ENCODE results near the gene FADS6. TPM values are rescaled to one million over a fixed set of nuclear protein-coding genes. Genes with fewer than 3 reads are reported as not detected.
"Not testable (repeated sequence)": the region's sequence is repeated elsewhere in the genome, so short reads cannot be mapped to it uniquely, and the experiment has no call there.

The FADS6 gene
- total RNA-seq, 1 donor from 2014 or later: not detected

GRCh38 chr17:74919440-74920305 lies 26.2 kb upstream of the FADS6 start:
- H3K4me3 Mint-ChIP-seq: no peak overlapping the region
- no peak overlapping the region for H3K27ac Mint-ChIP-seq (ENCODE audit: unreplicated experiment)
- H3K36me3 Mint-ChIP-seq (ENCODE audit: low read depth): no peaks in the 10 kb centered on the region
- no peaks in the 10 kb centered on the region for H3K4me1 Mint-ChIP-seq
- peaks cover 43% of the 10 kb centered on the region for H3K27me3 Mint-ChIP-seq (ENCODE audit: low read depth)
- no peak for DNase-seq (ENCODE audit: low read depth, low spot score)
- TF ChIP-seq CTCF (conservative IDR thresholded peaks at IDR 0.05): peak; percentile 27
- H3K9me3 Mint-ChIP-seq: no peaks in the 10 kb centered on the region

- no peak for TF ChIP-seq CTCF (conservative IDR thresholded peaks at IDR 0.05)
- Mint-ChIP-seq H3K27ac (ENCODE audit: unreplicated experiment) (peak overlapping the region; percentile 9), H3K4me3 (no peak overlapping the region), H3K36me3 (ENCODE audit: low read depth) (no peaks in the 10 kb centered on the region), H3K27me3 (ENCODE audit: low read depth) (peaks cover 37% of the 10 kb centered on the region), H3K4me1 (no peaks in the 10 kb centered on the region), H3K9me3 (no peaks in the 10 kb centered on the region)
- no peak for DNase-seq (ENCODE audit: low read depth, low spot score)
Measured at GRCh38 chr17:74918906-74919305, 25.5 kb upstream of the FADS6 start.

- no peak for TF ChIP-seq CTCF (conservative IDR thresholded peaks at IDR 0.05)
- H3K4me3 Mint-ChIP-seq: no peak overlapping the region
- no peak overlapping the region for H3K27ac Mint-ChIP-seq (ENCODE audit: unreplicated experiment)
- H3K4me1 Mint-ChIP-seq: no peaks in the 10 kb centered on the region
- H3K36me3 Mint-ChIP-seq (ENCODE audit: low read depth): no peaks in the 10 kb centered on the region
- H3K9me3 Mint-ChIP-seq: no peaks in the 10 kb centered on the region
- H3K27me3 Mint-ChIP-seq (ENCODE audit: low read depth): peaks cover 24% of the 10 kb centered on the region
- DNase-seq (ENCODE audit: low read depth, low spot score): no peak
Measured at GRCh38 chr17:74917430-74917829, 24.0 kb upstream of the FADS6 start.

- no peak for DNase-seq (ENCODE audit: low read depth, low spot score)
Measured at GRCh38 chr17:74916851-74917199, 23.4 kb upstream of the FADS6 start.

GRCh38 chr17:74916136-74916850 lies 22.9 kb upstream of the FADS6 start:
- peaks cover 18% of the 10 kb centered on the region for H3K27me3 Mint-ChIP-seq (ENCODE audit: low read depth)
- H3K4me3 Mint-ChIP-seq: no peak overlapping the region
- H3K27ac Mint-ChIP-seq (ENCODE audit: unreplicated experiment): no peak overlapping the region
- no peak for TF ChIP-seq CTCF (conservative IDR thresholded peaks at IDR 0.05)
- no peak for DNase-seq (ENCODE audit: low read depth, low spot score)
- no peaks in the 10 kb centered on the region for H3K36me3 Mint-ChIP-seq (ENCODE audit: low read depth)
- H3K4me1 Mint-ChIP-seq: no peaks in the 10 kb centered on the region
- H3K9me3 Mint-ChIP-seq: no peaks in the 10 kb centered on the region

More at GRCh38 chr17:74916851-74917199, 23.4 kb upstream of the FADS6 start:
- no peaks in the 10 kb centered on the region for H3K36me3 Mint-ChIP-seq (ENCODE audit: low read depth)
- no peaks in the 10 kb centered on the region for H3K4me1 Mint-ChIP-seq
- no peak overlapping the region for H3K4me3 Mint-ChIP-seq
- no peak for TF ChIP-seq CTCF (conservative IDR thresholded peaks at IDR 0.05)
- H3K27ac Mint-ChIP-seq (ENCODE audit: unreplicated experiment): no peak overlapping the region
- peaks cover 20% of the 10 kb centered on the region for H3K27me3 Mint-ChIP-seq (ENCODE audit: low read depth)
- H3K9me3 Mint-ChIP-seq: no peaks in the 10 kb centered on the region

- not testable (repeated sequence) for H3K4me3 Mint-ChIP-seq; H3K27ac Mint-ChIP-seq (ENCODE audit: unreplicated experiment); H3K36me3 Mint-ChIP-seq (ENCODE audit: low read depth); H3K9me3 Mint-ChIP-seq; DNase-seq (ENCODE audit: low read depth, low spot score); H3K4me1 Mint-ChIP-seq
- H3K27me3 Mint-ChIP-seq (ENCODE audit: low read depth): peaks cover 30% of the 10 kb centered on the region
Measured at GRCh38 chr17:74911423-74911822, 18.0 kb upstream of the FADS6 start.

GRCh38 chr17:74909097-74909496 lies 15.7 kb upstream of the FADS6 start:
- not testable (repeated sequence) for DNase-seq (ENCODE audit: low read depth, low spot score); H3K9me3 Mint-ChIP-seq; H3K36me3 Mint-ChIP-seq (ENCODE audit: low read depth); H3K4me3 Mint-ChIP-seq; H3K27ac Mint-ChIP-seq (ENCODE audit: unreplicated experiment); H3K4me1 Mint-ChIP-seq
- peaks cover 32% of the 10 kb centered on the region for H3K27me3 Mint-ChIP-seq (ENCODE audit: low read depth)

Data from neural crest cell (in vitro differentiated cells).